Astrocyte of the cerebellum (primary cell): ENCODE results near the gene NECAB3.

Experiments
- DNase-seq: peaks from one replicate; pipeline ENCODE4 v3.0.0-alpha.2; 2011; ENCODE audit warnings: low read depth
- H3K4me3 ChIP-seq: 2 replicates; pipeline ENCODE4 v1.5.1; 2011; ENCODE audit warnings: mild to moderate bottlenecking, low read depth, low read length, moderate library complexity
- in situ Hi-C: cut with HindIII; loops from 2 replicates; pipeline ENCODE4 v1.10.0; 2017; ENCODE audit warnings: low sequenced_read_pairs
- TF ChIP-seq, protein P1 (sequence below): IDR thresholded peaks from 2 replicates; pipeline ENCODE4 v1.5.1; 2012; ENCODE audit warnings: low read length, low read depth, moderate library complexity, mild to moderate bottlenecking; ENCODE audit errors: missing control alignments

The NECAB3 gene

DNA sequence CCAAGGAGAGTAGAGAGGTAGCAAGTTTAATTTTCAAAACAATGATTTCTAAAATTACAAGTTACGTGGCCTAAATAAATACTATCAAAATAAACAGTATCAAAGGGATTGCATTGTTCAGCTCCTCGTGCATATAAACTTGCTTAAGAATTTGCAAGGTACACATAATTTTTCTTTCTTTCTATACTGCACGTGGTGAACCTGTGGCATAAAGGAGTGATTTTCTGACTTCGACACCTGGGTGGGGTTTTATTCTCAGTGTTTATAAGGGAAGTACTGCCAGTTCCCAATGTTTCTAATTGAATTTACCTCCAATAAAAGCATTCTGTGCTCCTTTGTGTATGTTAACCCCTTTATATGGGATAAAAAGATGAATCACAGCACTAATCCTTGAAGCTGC is 62.2 kb downstream of the NECAB3 start:
- DNase-seq: no peak
- TF ChIP-seq, protein P1, sequence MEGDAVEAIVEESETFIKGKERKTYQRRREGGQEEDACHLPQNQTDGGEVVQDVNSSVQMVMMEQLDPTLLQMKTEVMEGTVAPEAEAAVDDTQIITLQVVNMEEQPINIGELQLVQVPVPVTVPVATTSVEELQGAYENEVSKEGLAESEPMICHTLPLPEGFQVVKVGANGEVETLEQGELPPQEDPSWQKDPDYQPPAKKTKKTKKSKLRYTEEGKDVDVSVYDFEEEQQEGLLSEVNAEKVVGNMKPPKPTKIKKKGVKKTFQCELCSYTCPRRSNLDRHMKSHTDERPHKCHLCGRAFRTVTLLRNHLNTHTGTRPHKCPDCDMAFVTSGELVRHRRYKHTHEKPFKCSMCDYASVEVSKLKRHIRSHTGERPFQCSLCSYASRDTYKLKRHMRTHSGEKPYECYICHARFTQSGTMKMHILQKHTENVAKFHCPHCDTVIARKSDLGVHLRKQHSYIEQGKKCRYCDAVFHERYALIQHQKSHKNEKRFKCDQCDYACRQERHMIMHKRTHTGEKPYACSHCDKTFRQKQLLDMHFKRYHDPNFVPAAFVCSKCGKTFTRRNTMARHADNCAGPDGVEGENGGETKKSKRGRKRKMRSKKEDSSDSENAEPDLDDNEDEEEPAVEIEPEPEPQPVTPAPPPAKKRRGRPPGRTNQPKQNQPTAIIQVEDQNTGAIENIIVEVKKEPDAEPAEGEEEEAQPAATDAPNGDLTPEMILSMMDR: no peak
- H3K4me3 ChIP-seq: no peak overlapping the region
- in situ Hi-C loops: no loop called here

DNA sequence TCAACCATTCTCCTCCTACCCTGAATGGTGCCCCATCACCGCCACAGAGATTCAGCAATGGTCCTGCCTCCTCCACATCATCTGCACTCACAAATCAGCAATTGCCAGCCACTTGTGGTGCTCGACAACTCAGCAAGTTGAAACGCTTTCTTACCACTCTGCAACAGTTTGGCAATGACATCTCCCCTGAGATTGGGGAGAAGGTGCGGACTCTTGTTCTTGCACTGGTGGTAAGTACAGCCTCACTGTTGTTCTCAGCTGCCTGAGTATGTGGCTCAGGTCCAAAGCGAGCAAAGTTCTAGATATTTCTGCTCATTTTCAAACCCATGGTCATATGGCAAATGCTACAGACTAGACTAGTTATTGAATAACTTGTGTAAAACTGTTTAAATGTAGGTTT is 63.1 kb downstream of the NECAB3 start:
- TF ChIP-seq, protein P1: no peak
- in situ Hi-C loops: no loop called here
- no peak for DNase-seq
- no peak overlapping the region for H3K4me3 ChIP-seq

DNA sequence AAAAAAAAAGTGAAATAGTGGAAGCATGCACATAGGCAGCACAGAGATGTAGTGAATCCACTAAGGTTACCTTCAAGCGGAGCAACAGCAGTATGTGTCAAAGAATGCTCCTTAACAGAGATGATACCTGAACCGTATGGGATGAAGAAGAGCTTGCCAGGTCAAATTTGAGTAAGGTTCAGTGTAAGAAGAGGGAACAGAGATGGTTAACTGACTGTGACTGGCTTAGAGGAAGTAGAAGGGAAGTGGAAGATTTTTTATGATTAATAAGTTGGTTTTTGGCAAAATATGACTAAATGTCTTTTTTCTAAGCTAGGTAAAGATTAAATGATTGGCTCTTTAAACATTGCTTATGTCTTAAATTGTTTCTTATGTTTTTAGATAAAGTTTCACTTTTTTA is 64.7 kb downstream of the NECAB3 start:
- in situ Hi-C loops: loop anchor here (5.0 kb wide), 1 partner anchor 37 kb away; no protein-coding TSS in a partner anchor

More for the DNA sequence above, 64.7 kb downstream of the NECAB3 start:
- TF ChIP-seq, protein P1: no peak
- DNase-seq: no peak
- H3K4me3 ChIP-seq: no peak overlapping the region
